ENCODE data around the gene PRPF18.

The PRPF18 gene

DNA sequence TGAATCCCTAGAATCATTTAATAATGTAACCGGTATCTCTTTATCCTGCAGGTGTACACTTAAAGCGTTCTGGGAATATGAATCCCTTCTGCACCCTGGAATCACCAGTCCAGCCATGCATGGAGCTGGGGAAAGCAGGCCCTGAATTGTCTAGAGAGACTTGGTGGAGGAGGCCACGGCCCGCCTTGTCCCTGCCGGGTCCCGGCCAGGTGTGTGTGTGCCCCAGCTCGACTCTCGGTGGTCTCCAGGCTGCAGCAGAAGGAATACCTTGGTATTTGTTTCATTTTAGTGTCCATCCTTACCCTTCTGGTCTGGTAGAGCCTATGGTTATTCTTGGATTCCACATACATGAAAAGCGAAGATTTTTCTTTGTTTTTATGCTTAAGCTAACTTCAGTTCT lies 58.1 kb downstream of the PRPF18 start:
- DNase-seq: no peak

DNA sequence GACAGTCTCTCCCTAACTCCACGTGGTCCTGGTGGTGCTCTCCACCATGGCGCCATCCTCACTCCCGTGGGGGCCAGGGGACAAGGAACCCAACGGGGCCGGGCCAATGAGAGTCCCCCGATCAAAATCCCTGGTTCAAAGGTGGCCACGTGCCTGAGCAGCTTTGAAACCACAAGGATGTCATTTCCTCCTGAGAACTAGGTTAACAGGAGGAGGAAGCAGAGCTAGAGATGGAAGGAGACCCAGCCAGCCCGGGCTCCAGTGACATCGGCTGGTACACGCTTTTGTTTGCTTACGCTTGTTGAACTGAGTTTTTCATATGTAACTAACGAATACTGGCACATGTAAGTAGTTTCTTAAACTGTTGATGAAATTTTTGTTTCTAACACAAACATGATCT lies 61.7 kb downstream of the PRPF18 start:
- DNase-seq: no peak

DNA sequence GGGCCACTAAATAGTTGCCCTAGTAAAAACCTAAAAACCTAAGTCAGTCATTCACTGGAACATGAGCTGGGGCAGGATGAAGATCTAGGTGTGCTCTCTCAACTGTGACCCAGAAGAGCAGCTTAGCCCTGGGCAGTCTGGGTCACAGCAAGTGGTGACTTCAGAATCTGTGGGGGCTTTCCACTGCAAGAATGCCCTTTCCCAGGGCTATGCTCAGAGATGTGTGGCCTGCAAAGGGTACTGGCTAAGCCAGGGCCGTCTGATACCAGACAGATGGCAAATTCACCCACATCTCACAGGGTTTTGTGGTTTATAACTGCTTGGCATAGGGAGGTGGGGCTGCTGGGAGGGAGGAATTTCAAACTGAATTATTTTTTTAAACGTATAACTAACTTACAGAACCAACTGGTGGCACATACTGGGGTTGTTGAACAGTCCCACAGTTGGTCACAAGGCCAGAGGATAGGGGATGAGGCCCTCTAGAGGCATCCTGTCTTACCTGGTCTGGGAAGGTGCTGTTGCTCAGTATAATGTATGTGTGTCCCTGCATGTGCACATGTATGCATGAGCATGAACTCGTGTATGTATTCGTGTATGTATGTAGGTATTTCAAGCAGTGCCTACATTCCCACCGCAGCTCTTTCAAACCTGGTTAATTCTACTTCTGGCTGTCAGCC lies 63.2 kb downstream of the PRPF18 start:
- no peak for DNase-seq

DNA sequence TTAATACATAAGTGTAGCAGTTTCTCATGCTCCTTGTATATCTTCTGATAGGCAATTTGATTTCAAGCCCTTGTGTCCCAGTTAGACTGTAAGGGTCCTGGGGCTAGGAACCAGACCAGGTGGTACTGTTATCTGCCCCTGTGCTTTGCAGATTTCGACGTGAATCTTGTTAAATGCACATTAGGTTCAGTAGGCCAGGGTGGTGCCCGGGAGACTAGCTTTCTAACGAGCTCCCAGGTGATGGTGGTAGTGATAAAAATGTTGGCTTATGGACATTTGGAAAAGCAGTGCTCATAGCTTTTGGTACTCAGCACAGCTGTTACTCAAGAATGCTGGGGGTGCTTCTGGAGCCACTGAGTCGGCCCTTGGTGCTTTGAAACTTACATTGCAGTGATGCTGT lies 64.2 kb downstream of the PRPF18 start:
- no peak for DNase-seq

DNA sequence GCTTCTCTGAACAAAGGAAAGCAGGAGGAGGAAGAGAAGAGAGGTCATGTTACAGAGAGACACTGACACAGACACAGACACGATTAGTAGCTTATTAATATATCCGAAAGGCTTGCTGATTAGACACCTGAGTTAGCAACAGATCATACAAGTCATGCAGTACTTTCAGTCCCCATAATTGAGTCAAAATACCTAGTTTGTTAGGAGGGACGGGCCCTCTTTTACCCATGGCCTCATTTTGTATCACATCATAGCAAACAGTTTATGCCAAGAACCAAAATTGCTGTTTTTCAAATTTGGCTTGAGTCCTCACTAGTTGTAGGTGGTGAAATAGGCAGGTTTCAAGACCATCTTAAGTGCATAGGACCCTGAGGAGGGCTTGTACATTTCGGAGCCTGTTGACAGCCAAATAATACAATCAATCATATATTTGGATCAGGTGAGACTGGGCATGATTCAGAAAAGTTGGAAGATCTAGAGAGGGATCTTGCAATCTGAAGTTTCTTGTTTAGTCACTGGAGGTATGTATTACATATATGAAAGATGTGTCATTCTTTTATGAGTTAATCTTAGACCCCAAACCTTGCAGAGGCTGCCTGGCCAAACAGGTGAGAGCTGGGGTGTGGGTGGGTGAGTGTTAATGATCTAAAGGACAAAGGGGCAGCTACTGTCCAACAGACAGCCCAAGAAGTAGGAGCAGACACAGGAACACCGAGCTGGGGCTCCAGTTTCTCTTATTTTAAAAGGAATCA lies 65.4 kb downstream of the PRPF18 start:
- no peak for DNase-seq

DNA sequence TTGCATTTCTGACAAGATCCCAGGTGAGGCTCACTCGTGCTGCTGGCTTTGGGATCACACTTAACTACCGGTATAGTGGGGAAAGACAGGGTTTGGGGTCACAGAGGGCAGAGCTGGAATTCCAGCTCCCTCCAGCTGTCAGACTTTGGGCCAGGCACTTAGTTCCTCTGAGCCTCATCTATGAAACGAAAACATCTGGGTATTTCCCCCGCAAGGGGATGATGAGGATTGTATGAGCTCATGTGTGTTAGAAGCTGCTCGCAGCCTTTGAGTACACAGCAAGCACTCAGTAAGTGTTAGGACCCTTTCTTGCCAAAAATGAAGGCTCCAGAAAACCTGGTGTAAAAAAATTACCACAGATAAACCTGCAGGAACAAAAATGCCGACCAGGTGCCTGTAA lies 66.1 kb downstream of the PRPF18 start:
- DNase-seq: no peak

DNA sequence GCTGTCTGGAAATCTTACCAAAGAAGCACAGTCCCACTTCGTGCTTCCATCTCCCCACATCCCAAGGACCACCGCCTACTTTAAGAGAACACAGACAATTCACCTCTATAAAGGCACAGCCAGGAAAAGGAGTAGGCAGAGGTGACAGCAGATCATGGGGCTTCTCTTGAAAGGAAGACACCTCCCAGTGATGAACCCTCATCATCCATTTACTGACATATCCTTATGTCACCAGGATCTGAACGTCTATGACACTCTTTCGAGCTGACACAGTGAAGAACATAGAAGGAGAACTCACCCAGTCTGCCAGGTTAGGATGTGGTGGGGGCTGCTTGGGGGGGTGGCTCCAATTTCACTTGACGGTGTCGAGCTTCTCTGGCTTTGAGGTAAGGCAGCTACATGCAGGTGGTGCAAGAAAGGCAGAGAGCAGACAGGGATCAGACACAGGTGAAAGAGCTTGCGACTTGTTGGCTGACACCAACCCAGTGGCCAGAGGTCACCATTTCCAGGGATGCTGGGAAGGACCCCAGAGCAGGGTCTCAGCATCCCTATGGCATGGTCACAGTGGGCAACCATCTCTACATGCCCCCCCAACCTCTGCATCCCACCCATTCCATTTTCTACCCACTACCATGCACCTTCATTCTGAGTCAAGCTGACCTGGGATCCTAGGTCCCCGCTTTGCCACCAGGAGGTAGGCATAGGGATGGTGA lies 67.5 kb downstream of the PRPF18 start:
- no peak for DNase-seq

DNA sequence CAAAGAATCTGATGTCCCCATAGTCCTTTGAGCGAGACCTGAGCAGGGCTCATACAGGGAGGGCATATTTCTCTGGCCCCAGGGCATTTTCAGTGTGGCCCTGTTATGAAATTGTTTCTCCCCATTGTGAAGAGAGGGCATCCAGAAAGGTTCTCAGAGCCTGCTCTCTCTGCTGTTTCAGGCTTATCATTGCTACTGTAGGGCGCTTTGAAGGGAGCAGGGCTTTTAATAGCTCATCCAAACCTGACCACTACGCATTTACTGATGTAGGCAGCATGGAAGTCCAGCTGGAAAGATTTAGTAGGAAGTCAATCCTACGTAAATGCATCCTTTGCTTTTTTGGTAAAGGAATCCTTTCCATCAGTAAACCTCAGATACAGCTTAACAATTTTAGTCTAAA lies 68.1 kb downstream of the PRPF18 start:
- DNase-seq: no peak

DNA sequence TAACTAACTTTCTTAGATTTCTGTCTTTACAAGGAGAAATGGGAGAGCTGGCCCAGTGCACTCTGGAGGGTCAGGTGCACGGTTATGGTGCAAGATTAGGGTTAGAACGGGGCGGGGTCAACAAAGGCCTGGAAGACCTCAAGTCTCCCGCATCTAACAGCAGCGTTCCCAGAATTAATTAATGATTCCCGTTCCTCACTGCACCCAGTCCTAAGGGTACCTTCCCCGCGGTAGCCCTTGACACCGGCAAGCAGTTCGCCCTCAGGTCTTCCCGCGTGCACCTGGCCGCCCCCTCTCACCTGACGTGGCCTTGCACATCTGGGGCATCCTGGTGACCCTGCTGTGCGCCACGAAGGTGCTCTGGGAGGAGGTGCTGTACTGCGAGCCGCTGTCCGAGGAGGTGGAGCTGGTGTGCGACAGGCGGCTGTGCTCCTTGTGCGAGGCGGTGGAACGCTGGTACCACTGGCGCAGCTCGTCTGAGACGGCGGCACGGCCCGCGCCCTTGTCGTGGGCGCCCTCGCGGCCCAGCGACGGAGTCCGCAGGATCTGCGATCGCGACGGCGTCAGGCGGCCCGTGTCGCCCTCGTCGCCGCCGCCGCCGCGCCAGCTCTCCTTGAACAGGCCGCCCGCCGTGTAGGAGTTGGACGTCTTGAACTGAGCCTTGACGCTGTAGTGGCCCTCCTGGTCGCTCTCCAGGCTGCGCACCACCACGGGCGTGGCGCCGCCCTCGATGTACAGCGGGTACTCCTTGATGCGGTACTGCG lies 69.8 kb downstream of the PRPF18 start:
- no peak for DNase-seq

DNA sequence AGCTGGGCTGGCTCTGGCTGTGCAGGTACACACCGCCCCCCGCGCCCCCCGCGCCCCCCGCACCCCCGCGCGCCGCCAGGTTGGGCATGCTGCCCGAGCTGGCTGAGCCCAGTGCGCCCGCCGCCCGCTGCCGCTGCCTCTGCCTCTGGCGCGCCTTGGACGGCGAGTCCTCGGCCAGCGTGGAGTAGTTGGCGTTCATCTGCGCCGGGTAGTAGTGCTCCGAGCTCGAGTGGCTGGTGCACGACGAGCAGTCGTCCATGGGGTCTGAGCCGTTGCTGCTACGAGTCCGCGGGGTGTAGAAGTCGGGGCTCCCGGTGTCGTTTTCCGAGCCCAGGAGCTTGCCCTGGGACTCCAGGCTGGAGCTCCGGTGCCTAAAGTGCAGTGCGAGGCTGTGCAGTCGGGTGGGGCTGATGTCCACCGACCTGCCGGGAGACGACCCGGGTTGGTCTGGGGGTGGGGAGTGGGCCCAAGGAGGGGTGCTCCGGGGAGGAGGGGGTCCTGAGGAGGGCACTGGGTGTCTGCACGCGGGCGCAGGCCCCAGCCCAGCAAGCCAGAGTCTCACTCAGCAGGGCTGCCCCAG lies 70.4 kb downstream of the PRPF18 start:
- DNase-seq: no peak

DNA sequence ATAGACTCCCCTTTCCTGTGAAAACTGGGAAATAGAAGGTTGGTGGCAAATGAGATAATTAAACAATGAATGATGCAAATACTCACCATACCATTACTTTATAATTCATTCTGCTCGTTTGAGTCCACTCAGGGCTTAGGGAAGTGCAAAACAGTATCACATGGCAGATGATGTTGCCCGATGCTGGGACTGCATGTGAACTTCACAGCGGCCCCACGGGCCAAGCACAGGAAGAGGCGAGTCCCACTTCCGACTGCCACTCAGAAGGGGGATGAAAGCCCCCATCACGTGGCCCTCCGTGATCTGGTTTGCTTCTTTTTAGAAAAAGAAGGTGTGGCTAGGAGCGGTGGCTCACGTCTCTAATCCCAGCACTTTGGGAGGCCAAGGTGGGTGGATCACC lies 71.5 kb downstream of the PRPF18 start:
- DNase-seq: no peak

DNA sequence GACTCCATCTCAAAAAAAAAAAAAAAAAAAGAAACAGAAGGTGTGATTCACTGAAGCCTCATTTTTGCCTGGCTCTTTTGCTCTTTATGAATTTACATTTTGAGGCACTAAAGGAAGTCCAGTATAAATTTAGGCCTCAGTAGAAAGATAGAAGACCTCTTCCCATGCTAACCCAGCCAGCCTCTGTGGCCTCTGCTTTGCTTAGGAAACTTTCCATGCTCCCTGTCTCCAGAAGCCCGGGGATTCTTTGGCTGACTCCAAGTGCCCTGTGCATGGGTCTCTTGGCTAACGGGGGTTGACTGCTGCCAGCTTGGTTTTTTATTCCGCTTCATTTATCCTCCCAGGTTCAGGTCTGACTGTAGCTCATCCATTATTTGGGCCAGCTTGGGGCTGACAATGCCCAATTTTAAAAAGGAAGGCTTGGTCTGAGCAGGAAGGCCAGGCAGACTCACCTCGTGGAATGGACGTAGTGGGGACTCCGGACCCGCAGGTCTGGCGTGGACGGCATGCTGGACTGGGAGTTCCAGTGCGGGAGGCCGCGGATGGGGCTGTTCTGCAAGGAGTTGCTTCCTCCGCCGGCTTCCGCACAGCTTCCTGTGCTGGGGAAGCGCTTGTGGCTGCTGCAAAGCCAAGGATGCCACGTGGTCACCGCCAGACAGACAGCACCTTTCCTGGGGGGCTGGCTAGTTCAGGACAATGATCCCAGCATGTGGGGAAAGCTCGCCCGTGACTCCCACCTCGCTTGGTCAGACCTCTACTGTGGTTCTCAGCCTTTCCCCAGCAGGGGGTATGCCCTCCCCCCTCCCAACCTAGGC lies 72.3 kb downstream of the PRPF18 start:
- DNase-seq: no peak

DNA sequence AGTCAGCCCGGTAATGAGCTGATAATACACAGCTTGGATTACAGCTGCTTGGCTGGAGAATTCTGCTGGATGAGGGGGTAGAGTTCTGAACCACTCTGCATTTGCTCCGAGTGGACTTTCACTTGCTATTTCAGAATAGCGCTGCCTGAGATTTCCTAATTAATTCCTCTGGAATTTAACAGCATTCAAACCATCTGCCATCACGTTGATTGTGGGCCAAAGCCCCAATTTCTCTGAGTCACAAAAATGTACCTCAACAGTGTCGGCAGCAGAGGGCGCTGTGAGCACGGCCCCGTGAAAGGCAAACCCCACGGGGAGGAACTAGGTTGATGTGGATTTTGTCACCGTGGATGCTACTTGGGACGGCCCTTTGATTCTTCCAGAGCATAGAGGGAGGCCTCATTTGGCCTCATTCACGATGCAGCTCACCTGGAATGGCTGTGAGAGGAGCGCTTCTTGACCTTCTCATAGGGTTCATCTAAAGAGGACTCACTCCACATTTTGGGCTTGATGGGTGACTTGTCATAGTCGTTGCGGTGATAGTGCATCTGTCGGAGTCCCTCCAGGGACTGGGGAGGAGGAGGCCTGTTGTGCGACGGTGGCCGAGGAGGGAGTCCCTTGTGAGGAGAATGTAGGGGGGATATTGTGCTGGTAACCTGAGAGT lies 73.3 kb downstream of the PRPF18 start:
- DNase-seq: peak; percentile 58

DNA sequence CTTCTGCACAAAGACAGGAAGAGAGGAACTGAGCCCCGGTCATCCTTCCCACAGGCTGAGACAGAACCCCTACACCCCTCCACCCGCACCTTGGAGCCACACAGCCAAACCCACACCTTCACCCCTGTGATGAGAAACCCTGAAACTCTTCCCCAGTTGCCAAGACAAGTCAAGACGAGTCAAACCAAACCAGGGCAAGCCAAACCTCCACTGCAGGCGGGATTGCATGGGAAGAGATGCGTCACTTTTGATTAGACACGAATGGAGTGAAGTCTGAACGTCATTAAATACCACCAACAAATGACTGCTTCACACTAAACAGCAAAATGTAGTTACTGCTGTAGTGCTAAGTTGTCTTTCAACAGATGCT lies 73.8 kb downstream of the PRPF18 start:
- DNase-seq: no peak

DNA sequence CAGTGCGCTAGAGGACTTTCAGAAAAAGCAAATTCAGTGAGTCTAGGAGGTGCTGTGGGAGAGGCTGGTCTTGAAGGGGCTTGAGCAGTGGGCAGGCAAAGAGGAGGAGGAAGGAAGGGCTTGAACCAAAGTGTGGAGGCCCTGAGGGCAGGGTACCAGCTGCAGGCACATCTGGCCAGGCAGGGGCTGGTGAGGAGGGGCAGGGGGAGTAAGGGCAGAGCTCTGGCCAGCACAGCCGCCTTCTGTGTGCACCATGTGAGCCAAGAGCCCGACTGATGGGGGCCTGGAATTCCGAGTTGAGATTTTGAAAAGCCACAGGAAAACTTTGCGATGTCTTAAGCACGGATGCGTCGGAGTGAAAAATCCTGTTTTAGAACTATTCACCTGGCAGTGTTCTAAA lies 74.5 kb downstream of the PRPF18 start:
- DNase-seq: no peak

DNA sequence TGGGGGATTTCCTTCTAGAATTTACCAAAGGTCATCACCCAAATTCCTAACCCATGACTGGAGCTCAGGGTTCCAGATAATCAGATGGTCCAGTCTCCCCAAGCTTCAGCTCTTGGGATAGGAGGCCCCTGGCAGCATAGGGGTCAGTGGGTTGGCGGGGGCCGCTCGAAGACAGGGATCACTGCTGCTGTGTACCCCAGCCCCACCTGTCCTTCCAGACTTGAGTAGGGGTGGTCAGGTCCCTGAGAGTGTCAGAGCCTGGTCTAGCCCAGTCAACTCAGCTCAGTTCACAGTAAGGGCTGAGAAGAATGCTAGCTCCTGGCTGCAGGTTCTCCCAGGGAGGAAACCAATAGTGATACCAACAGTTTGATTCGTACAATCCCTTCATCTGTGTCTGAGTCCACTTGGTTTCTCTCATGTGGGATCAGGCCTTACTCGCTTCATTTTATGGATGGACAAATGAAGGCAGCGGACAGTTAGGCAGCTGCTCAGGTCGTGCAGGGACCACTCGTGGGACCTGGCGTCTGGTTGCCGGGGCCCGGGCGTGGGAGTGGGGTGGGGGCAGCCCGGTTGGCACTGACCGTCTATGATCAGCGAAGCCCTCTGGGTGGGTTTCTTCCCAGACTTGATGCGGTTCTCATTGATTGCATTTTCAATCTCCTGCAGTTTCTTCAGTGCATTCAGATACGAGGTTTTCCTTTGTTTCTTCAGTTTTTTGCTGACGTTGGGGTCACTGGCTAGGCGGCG lies 78.9 kb downstream of the PRPF18 start:
- DNase-seq: no peak

DNA sequence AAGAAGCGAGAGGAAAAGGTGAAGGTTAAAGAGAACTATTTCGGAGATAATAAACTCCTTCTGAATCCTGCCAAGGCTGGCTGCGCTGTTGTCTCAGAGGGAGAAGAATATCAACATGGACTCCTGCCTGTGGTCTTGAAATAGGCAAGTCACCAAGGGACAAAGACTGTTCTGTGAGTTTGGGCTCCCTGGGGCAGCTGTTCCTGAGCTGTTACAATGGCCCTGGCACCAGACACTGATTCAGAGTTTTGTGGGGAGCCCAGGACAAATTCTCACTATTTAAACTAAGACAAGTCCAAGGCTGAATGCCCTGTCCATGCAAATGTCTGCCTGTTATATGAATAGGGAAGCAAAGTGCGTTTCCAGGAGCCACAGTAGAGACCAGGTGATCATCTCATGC lies 81.4 kb downstream of the PRPF18 start:
- no peak for DNase-seq

DNA sequence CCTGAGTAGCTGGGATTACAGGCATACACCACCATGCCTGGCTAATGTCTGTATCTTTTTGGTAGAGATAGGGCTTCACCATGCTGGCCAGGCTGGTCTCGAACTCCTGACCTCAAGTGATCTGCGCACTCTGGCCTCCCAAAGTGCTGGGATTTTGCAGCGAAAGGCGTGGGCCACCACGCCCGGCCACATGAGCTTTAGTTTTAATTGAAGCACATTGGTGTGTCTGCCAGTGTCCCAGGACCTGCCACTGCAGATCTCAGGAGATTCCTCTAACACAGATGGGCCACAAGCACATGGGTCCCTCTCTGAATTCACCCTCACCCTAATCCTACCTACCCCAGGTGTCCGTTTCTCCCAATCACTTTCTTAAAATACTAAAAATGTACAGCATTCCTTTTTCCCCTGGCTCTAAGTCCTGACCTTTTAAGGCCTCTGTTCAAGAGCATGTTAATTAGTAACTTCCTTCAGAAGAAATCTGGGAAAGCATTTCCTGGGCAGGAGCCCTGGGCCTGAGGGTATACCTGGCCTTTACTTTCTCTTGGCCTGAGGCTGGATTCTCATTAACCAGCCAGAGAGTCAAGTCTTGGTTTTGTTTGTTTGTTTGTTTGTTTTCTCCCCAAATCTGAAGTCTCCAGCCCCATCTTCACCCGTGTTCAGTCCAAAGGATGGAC lies 82.6 kb downstream of the PRPF18 start:
- DNase-seq: no peak

DNA sequence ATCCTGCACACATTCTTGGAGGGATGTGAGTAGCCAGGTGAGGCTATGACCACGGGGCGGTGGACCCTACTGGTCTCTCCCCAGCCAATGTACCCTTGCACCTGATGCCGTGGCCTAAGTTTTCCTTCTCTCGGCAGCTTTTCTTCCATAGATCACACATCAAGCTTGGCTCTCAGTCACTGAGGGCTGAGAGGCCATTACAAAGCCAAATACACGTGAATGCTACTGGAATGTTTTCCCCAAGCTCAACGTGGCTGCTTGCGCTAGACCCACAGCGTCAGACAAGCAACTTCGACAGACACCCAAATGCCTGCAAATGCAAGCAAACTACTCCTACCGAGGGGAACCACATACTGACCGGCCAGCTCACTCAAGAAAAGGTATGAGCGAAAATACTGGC lies 83.1 kb downstream of the PRPF18 start:
- DNase-seq: no peak

DNA sequence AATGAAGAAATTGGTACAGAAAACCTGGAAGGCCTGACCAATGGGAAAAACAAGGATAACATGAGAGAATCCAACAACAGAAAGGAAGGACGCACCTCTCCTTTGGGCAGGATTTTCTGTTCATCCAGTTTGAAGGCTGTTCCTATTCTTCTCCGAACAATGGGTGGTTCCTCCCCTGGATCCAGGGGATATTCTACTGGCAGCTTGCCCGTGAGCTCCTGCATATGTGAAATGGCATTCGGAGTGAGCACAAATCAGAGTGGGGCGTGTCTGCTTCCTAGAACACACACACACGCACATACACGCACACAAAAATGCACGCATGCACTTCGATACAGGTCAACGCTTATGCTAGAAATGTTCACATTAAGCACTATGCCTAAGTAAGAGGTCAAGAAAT lies 83.5 kb downstream of the PRPF18 start:
- no peak for DNase-seq

Data from OCI-M1 (cell line).